Tibial nerve (tissue), 3 donors: ENCODE data around the gene GDAP1L1.

Source experiments
- POLR2A ChIP-seq, 2 donors: fragments of 450-650 bp; IDR thresholded peaks; one replicate each; pipeline ENCODE4 v1.6.1; 2017; ENCODE audit warnings: antibody characterized with exemption in 2 of 2, mild to moderate bottlenecking in 2 of 2, moderate library complexity in 2 of 2
- TF ChIP-seq, protein P1 (sequence below), 5 experiments: fragments of 200-600 bp in 3 of 5; fragments of 450-650 bp in 2 of 5; sonication (generic) in 3 of 5; IDR thresholded peaks; one replicate each; pipeline ENCODE4 v1.5.1; 2016 to 2019; ENCODE audit warnings: antibody characterized with exemption in 5 of 5, mild to moderate bottlenecking in 3 of 5, moderate library complexity in 2 of 5

DNA sequence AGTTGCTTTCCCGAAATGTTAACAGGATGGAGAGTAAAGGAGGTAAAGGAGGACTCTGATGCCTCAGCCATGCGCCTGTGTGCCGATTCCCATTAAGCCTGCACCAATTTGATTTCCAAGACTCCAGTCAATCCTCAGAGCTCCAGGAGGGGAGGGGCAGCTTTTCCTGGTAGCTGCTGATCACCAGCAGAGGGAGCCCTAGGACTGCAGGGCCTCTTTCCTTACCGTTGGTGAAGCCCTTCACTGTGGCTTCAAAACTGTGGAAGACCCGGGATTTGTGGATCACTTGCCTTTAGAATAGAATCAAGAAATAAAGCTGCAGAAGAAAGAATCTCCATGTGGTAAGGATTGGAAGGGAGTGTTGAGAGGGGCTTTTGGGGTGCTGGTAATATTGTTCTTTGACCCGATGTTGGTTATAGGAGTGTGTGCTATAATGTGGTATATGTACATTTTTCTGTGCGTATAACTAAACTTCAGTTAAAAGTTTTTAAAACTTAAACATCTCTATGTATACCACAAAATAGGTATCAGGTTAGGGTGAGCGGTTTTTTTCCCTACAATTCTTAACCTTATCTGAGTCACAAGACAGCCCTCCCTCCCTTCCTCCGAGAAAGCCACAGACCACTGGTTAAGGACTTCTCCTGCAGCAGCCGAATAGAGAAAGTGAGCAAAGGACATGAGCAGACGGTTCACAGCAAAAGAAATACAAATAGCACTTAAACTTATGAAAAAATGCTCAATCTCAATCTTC, 29.6 kb upstream of the GDAP1L1 start:
- TF ChIP-seq, protein P1, sequence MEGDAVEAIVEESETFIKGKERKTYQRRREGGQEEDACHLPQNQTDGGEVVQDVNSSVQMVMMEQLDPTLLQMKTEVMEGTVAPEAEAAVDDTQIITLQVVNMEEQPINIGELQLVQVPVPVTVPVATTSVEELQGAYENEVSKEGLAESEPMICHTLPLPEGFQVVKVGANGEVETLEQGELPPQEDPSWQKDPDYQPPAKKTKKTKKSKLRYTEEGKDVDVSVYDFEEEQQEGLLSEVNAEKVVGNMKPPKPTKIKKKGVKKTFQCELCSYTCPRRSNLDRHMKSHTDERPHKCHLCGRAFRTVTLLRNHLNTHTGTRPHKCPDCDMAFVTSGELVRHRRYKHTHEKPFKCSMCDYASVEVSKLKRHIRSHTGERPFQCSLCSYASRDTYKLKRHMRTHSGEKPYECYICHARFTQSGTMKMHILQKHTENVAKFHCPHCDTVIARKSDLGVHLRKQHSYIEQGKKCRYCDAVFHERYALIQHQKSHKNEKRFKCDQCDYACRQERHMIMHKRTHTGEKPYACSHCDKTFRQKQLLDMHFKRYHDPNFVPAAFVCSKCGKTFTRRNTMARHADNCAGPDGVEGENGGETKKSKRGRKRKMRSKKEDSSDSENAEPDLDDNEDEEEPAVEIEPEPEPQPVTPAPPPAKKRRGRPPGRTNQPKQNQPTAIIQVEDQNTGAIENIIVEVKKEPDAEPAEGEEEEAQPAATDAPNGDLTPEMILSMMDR (IDR thresholded peaks at IDR 0.05) = peak; percentile 53 to 85 (median 69)
- no peak for TF ChIP-seq POLR2A (IDR thresholded peaks at IDR 0.05)
